GM12878 (cell line): ENCODE results near the gene B3GNT3. TPM values are rescaled to one million over a fixed set of nuclear protein-coding genes. Genes with fewer than 3 reads are reported as not detected.

ENCODE experiments used
- ASH2L ChIP-seq: fragments of 300-600, 200-600 bp; sonication (generic); IDR thresholded peaks from 2 replicates; pipeline ENCODE4 v1.6.1; 2017; ENCODE audit warnings: low read depth, mild to moderate bottlenecking, borderline replicate concordance
- CEBPB ChIP-seq, 2 experiments: fragments of 150-350 bp in 1 of 2; IDR thresholded peaks; 2 replicates each; pipeline ENCODE4 v1.6.1; 2012 to 2014; ENCODE audit warnings: low read depth in 2 of 2, low read length in 2 of 2, borderline replicate concordance in 1 of 2, inconsistent platforms in 1 of 2
- CREB1 ChIP-seq: IDR thresholded peaks from 2 replicates; pipeline ENCODE4 v1.6.1; 2012; ENCODE audit warnings: low read depth, mild to moderate bottlenecking, inconsistent platforms
- CREM ChIP-seq: IDR thresholded peaks from 2 replicates; pipeline ENCODE4 v1.6.1; 2014; ENCODE audit warnings: antibody characterized with exemption, low read depth
- EGR1 ChIP-seq, 2 experiments: IDR thresholded peaks; 1 replicate in 1 of 2; 2 replicates in 1 of 2; pipeline ENCODE4 v1.6.1; 2011 to 2012; ENCODE audit warnings: low read depth in 2 of 2, low read length in 2 of 2, borderline replicate concordance in 1 of 2, mild to moderate bottlenecking in 1 of 2, moderate library complexity in 1 of 2
- ELK1 ChIP-seq: IDR thresholded peaks from 2 replicates; pipeline ENCODE4 v1.6.1; 2012; ENCODE audit warnings: low read depth, low read length, improper control_type of control experiment
- IRF4 ChIP-seq: IDR thresholded peaks from 2 replicates; pipeline ENCODE4 v1.6.1; 2011; ENCODE audit warnings: low read depth, low read length
- MEF2A ChIP-seq: IDR thresholded peaks from 2 replicates; pipeline ENCODE4 v1.6.1; 2011; ENCODE audit warnings: low read depth, mild to moderate bottlenecking, low read length, moderate library complexity; ENCODE audit not compliant: insufficient read depth
- MYC ChIP-seq: IDR thresholded peaks from 2 replicates; pipeline ENCODE4 v1.6.1; 2011; ENCODE audit warnings: mild to moderate bottlenecking, low read length, moderate library complexity, inconsistent platforms; ENCODE audit not compliant: insufficient read depth, insufficient replicate concordance, insufficient read length, severe bottlenecking
- NFYB ChIP-seq: IDR thresholded peaks from 2 replicates; pipeline ENCODE4 v1.6.1; 2011; ENCODE audit warnings: low read depth, mild to moderate bottlenecking, low read length, improper control_type of control experiment, moderate library complexity; ENCODE audit not compliant: insufficient read depth
- NR2F1 ChIP-seq: fragments of 450-650 bp; conservative IDR thresholded peaks from 2 replicates; pipeline ENCODE4 v1.6.1; 2017; ENCODE audit warnings: mild to moderate bottlenecking
- PAX5 ChIP-seq: IDR thresholded peaks from 2 replicates; pipeline ENCODE4 v1.6.1; 2011; ENCODE audit warnings: low read depth, low read length, borderline replicate concordance
- PML ChIP-seq: IDR thresholded peaks from 2 replicates; pipeline ENCODE4 v1.6.1; 2012; ENCODE audit warnings: low read length, inconsistent platforms
- RAD21 ChIP-seq: IDR thresholded peaks from 2 replicates; pipeline ENCODE4 v1.6.1; 2011; ENCODE audit warnings: mild to moderate bottlenecking, low read depth, low read length, moderate library complexity; ENCODE audit not compliant: insufficient read depth
- SPI1 ChIP-seq: IDR thresholded peaks from 2 replicates; pipeline ENCODE4 v1.6.1; 2011; ENCODE audit warnings: low read depth, mild to moderate bottlenecking, low read length, moderate library complexity, borderline replicate concordance; ENCODE audit not compliant: insufficient read depth
- STAT3 ChIP-seq: IDR thresholded peaks from 2 replicates; pipeline ENCODE4 v1.6.1; 2011; ENCODE audit warnings: low read depth, low read length, improper control_type of control experiment
- TAF1 ChIP-seq: IDR thresholded peaks from 2 replicates; pipeline ENCODE4 v1.6.1; 2011; ENCODE audit warnings: mild to moderate bottlenecking, low read depth, low read length, borderline replicate concordance
- USF1 ChIP-seq: IDR thresholded peaks from 2 replicates; pipeline ENCODE4 v1.6.1; 2011; ENCODE audit warnings: borderline replicate concordance, low read depth, mild to moderate bottlenecking, moderate library complexity, mixed read lengths, low read length; ENCODE audit not compliant: insufficient read depth; ENCODE audit errors: extremely low read length
- ZBTB11 ChIP-seq: fragments of 450-650 bp; formaldehyde crosslinking; IDR thresholded peaks from 2 replicates; pipeline ENCODE4 v1.5.0; 2022; ENCODE audit warnings: mild to moderate bottlenecking, missing genetic modification characterization
- polyA plus RNA-seq, 11 experiments: library from polyadenylated mRNA; depleted of rRNA in 4 of 11; unstranded in 6 of 11; stranded (reverse) in 5 of 11; fragments of >200 nt; fragmentation: Nextera tagmentation in 4 of 11; fragmentation: Illumina TruSeq in 1 of 11; extraction: Ambion mirVana in 4 of 11; extraction: Trizol in 1 of 11; gene quantifications; 1 replicate in 1 of 11; 2 replicates in 10 of 11; pipeline versions ENCODE4 v1.2.1 to v1.2.3, GENCODE V29; 2011 to 2016; ENCODE audit warnings: inconsistent platforms in 2 of 11, missing spikeins in 2 of 11, low read depth in 1 of 11
- total RNA-seq, 4 experiments: library from RNA; depleted of rRNA in 3 of 4; stranded (reverse); fragments of >200 nt in 3 of 4; fragmentation: Illumina TruSeq in 1 of 4; extraction: Trizol in 1 of 4; gene quantifications; 2 replicates each; pipeline versions ENCODE4 v1.2.1 to v1.2.3, GENCODE V29; 2013 to 2021

Gene B3GNT3
- total and polyA plus RNA-seq, 10 of the 15 experiments (the other 5 are each of a cell fraction or from before 2014, with no cell fraction given), result not detected

- peak; percentile 82 for TF ChIP-seq RAD21
- TF ChIP-seq CREB1, result peak; percentile 92
- TF ChIP-seq NR2F1, result 0 out of 2 replicates have a peak, but pooled peaks have one; percentile 33
- no peak for TF ChIP-seq ZBTB11 (CRISPR knock-in tag)
- peak; percentile 99 for TF ChIP-seq TAF1
- 0 out of 2 replicates have a peak, but pooled peaks have one; percentile 29 for TF ChIP-seq ELK1
- TF ChIP-seq STAT3, result no peak
- peak; percentile 83 for TF ChIP-seq PAX5
- no peak for TF ChIP-seq MEF2A
- peak; percentile 89 for TF ChIP-seq MYC
- TF ChIP-seq PML, result peak; percentile 89; the same call in 1 of the 2 replicates
- TF ChIP-seq CREM, result peak; percentile 92
- TF ChIP-seq NFYB, result peak; percentile 91
- TF ChIP-seq EGR1 (IDR thresholded peaks at IDR 0.05; ENCODE audit: borderline replicate concordance in 1 of 2, low read depth in 2 of 2, low read length in 2 of 2), result no peak
- TF ChIP-seq CEBPB (IDR thresholded peaks at IDR 0.05; ENCODE audit: borderline replicate concordance in 1 of 2, low read depth in 2 of 2, low read length in 2 of 2), result no peak
- peak; percentile 18; the same call in 1 of the 2 replicates for TF ChIP-seq SPI1
- no peak for TF ChIP-seq IRF4
- no peak for TF ChIP-seq USF1
- no peak for TF ChIP-seq ASH2L
Observed at GRCh38 chr19:17859533-17860330, 64.8 kb downstream of the B3GNT3 start, which contains the start of gene RPL18A (continued).
